Measurements from ENCODE around the gene SLCO3A1.
"Not testable (repeated sequence)": the region's sequence is repeated elsewhere in the genome, so short reads cannot be mapped to it uniquely, and the experiment has no call there.

SLCO3A1 gene

DNA sequence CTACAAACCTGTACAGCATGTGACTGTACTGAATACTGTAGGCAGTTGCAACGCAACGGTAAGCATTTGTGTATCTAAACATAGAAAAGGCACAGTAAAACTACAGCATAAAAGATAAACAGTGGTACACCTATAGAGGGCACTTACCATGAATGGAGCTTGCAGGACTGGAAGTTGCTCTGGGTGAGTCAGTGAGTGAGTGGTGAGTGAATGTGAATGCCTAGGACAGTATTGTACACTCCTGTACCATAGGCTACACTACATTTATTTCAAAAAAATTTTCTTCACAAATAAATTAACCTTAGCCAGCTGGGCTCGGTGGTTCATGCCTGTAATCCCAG, 206.4 kb downstream of the SLCO3A1 start:
- H3K9me3 ChIP-seq (ENCODE audit: insufficient read depth, low read depth, low read length); H3K27me3 ChIP-seq (ENCODE audit: insufficient read depth, low read length); H3K27ac ChIP-seq (ENCODE audit: low read depth, low read length); H3K4me1 ChIP-seq (ENCODE audit: insufficient read depth, low read length); H3K4me3 ChIP-seq (ENCODE audit: low read length); H3K9ac ChIP-seq (ENCODE audit: low read depth, low read length); H3K36me3 ChIP-seq (ENCODE audit: insufficient read depth, low read length): not testable (repeated sequence)
- 63% methylated on average over 3 of the region's 3 CpGs for WGBS

DNA sequence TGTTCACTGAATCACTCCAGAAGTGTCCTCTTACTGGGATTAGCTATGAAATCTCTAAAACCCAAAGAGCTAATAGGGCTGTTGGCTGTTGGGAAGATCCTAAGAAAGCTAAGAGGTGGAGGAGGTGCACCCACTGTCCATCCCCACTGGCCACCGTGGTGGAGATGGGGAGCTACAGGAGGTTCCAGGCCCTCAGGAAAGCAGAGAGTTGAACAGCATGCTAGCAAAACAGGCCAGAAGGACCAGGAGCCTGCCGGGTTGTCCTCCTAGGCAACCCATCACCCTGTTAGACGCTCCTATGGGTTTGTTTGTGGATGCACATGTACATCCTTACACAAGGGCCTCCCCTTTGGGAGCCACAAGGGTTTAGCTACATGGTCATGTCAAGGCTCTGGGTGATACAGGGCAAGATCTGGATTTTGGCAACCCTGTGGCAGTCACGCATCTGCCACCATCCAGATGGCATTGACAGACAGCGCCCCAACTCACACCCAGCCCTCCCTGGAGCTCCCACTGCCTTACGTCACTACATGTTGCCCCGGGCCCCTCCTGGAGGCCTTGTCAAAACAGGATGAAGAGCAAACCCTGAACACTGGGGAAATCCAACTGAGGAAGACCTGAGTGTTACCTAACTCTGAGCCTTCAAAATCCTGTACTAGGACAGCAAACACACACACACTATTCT, 208.1 kb downstream of the SLCO3A1 start:
- Histone ChIP-seq H3K27ac (ENCODE audit: low read depth, low read length) (no peak overlapping the region), H3K27me3 (ENCODE audit: insufficient read depth, low read length) (no peaks in the 10 kb centered on the region), H3K4me1 (ENCODE audit: insufficient read depth, low read length) (no peaks in the 10 kb centered on the region), H3K36me3 (ENCODE audit: insufficient read depth, low read length) (no peaks in the 10 kb centered on the region), H3K9me3 (ENCODE audit: insufficient read depth, low read depth, low read length) (no peaks in the 10 kb centered on the region), H3K4me3 (ENCODE audit: low read length) (no peak overlapping the region), H3K9ac (ENCODE audit: low read depth, low read length) (no peak overlapping the region)
- 93% methylated on average over 7 of the region's 7 CpGs for WGBS

DNA sequence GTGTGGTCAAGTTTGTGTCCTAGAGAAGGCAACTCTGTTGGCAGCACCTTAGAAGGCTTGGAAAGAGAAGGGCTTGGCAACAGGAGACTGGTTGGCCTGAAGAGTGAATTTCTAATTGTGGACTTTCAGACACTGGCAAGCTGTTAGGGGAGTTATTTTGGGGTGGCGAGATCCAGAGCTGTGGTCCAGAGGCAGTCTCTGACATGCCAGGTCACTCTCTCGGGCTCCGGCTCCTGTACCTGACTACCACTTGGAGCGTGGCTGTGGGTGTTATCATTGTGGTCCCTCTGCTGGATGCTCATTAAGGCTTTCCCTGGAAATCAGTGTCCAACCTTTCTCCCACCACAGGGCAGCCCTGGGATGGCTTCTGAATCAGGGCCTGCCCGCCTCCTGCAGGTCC, 209.0 kb downstream of the SLCO3A1 start:
- H3K27me3 ChIP-seq (ENCODE audit: insufficient read depth, low read length) = no peaks in the 10 kb centered on the region
- H3K27ac ChIP-seq (ENCODE audit: low read depth, low read length) = no peak overlapping the region
- no peaks in the 10 kb centered on the region for H3K36me3 ChIP-seq (ENCODE audit: insufficient read depth, low read length)
- no peaks in the 10 kb centered on the region for H3K4me1 ChIP-seq (ENCODE audit: insufficient read depth, low read length)
- H3K9me3 ChIP-seq (ENCODE audit: insufficient read depth, low read depth, low read length) = no peaks in the 10 kb centered on the region
- H3K9ac ChIP-seq (ENCODE audit: low read depth, low read length) = no peak overlapping the region
- H3K4me3 ChIP-seq (ENCODE audit: low read length) = no peak overlapping the region
- 98% methylated on average over 5 of the region's 5 CpGs for WGBS

DNA sequence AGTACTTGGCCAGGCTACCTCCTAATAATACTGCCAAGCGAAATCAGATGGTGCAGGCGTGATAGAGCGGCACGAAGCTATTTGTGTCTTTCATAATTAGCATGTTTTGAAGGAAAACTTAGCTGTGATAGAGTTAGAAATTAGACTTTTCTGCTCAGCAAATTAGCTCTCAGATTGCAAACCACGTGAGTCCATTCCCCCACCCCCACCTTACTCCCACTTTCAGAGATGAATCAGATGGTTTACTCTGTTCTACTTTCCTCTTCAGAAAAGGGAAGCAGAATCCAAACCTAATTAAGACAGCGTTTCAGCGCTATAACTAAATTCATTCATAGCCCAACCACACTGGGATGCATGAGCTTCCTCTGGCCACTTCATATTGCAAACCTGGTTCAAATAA, 214.6 kb downstream of the SLCO3A1 start:
- Histone ChIP-seq H3K27me3 (ENCODE audit: insufficient read depth, low read length) (no peaks in the 10 kb centered on the region), H3K9ac (ENCODE audit: low read depth, low read length) (no peak overlapping the region), H3K4me3 (ENCODE audit: low read length) (no peak overlapping the region), H3K27ac (ENCODE audit: low read depth, low read length) (no peak overlapping the region), H3K4me1 (ENCODE audit: insufficient read depth, low read length) (no peaks in the 10 kb centered on the region; the same call in 1 of the 2 replicates), H3K36me3 (ENCODE audit: insufficient read depth, low read length) (no peaks in the 10 kb centered on the region), H3K9me3 (ENCODE audit: insufficient read depth, low read depth, low read length) (no peaks in the 10 kb centered on the region)
- 94% methylated on average over 7 of the region's 7 CpGs for WGBS

DNA sequence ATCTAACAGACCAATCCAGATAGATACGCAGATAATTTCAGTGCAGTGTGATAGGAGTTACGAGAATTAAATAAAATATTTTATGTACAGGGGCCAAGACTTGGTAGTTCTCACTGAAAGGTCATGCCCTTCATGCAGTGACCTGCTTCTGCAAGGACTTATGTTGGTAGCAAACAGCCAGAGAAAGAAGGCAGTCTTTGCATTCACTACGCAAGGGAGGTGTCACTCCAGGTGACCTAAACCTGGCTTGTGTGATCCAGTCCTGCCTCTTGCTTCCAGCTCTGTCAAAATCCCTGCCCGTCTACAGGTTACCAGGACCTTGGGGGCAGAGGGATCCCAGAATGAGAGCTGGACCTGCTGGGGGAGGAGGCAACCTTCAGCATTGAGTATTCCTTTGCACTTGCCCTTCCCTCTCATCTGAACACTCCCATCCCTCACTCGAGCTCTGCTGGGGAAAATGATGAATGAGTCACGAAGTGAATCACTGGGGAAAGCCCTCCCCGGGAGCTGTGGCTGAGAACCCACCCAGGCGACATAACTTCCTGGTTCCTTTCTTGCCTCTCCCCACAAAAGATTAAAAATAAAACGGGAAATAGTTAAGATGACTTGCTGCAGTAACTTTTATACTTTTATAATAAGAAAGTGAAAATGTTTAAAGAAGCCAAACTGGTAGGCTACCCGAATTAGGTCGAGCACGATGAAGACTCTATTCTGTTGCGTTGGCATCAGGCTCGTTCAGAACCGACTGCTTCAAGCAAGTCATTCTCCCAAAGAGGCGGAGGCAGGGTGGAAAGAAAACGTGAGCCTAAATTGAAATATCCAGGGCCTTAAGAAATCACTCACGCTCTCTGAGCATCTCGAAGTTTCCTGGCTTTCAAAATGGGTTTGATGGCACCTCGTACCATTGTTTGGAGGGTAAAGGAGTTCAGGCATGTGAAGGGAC, 216.1 kb downstream of the SLCO3A1 start:
- H3K27ac ChIP-seq (ENCODE audit: low read depth, low read length) = no peak overlapping the region
- no peaks in the 10 kb centered on the region for H3K9me3 ChIP-seq (ENCODE audit: insufficient read depth, low read depth, low read length)
- no peaks in the 10 kb centered on the region; the same call in 1 of the 2 replicates for H3K4me1 ChIP-seq (ENCODE audit: insufficient read depth, low read length)
- no peaks in the 10 kb centered on the region for H3K27me3 ChIP-seq (ENCODE audit: insufficient read depth, low read length)
- H3K4me3 ChIP-seq (ENCODE audit: low read length) = no peak overlapping the region
- no peak overlapping the region for H3K9ac ChIP-seq (ENCODE audit: low read depth, low read length)
- 75% methylated on average over 18 of the region's 20 CpGs for WGBS
- no peaks in the 10 kb centered on the region for H3K36me3 ChIP-seq (ENCODE audit: insufficient read depth, low read length)

DNA sequence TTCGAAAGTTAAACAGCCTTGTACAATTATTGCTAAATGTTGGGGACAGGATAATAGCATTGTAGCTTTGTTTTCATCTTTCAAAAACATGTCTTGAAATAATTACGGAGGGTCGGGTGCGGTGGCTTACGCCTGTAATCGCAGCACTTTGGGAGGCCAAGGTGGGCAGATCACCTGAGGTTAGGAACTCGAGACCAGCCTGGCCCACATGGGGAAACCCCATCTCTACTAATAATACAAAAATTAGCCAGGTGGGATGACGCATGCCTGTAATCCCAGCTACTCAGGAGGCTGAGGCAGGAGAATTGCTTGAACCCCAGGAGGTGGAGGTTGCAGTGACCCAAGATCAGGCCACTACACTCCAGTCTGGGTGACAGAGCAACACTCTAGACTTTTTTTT, 216.7 kb downstream of the SLCO3A1 start:
- 94% methylated on average over 8 of the region's 8 CpGs for WGBS
- H3K27me3 ChIP-seq (ENCODE audit: insufficient read depth, low read length); H3K9ac ChIP-seq (ENCODE audit: low read depth, low read length); H3K4me3 ChIP-seq (ENCODE audit: low read length); H3K36me3 ChIP-seq (ENCODE audit: insufficient read depth, low read length); H3K9me3 ChIP-seq (ENCODE audit: insufficient read depth, low read depth, low read length); H3K27ac ChIP-seq (ENCODE audit: low read depth, low read length); H3K4me1 ChIP-seq (ENCODE audit: insufficient read depth, low read length): not testable (repeated sequence)

DNA sequence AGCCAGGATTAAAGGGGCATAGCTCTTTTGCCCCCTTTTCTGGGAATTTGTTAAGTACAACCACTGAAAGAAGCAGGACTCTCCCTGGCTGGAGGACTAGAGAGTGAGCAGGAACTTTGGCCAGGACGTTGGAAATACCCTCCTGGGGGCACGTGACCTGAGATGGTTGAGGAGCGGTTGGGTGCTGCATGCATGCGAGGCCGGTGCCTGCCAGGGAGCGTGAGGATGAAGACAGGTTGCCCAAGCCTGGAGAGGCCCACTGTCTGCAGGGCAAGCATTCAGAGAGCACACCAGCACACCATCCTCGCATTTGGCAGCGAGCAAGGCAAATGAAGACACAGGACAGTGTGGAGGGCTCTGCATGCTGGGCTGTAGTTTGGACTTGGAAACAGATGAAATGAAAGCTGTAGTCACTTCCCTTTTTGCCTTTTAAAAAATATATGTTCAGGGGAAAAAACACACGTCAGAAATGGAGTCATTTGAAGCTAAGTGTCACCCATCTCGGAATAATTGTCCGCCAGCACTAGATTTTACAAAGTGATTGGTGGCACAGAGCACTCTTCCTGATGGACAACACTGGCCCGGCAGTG, 217.6 kb downstream of the SLCO3A1 start:
- Histone ChIP-seq H3K27me3 (ENCODE audit: insufficient read depth, low read length) (no peaks in the 10 kb centered on the region), H3K36me3 (ENCODE audit: insufficient read depth, low read length) (no peaks in the 10 kb centered on the region), H3K9ac (ENCODE audit: low read depth, low read length) (no peak overlapping the region), H3K4me1 (ENCODE audit: insufficient read depth, low read length) (no peaks in the 10 kb centered on the region; the same call in 1 of the 2 replicates), H3K27ac (ENCODE audit: low read depth, low read length) (no peak overlapping the region), H3K9me3 (ENCODE audit: insufficient read depth, low read depth, low read length) (no peaks in the 10 kb centered on the region), H3K4me3 (ENCODE audit: low read length) (no peak overlapping the region)
- WGBS = 70% methylated on average over 12 of the region's 12 CpGs

DNA sequence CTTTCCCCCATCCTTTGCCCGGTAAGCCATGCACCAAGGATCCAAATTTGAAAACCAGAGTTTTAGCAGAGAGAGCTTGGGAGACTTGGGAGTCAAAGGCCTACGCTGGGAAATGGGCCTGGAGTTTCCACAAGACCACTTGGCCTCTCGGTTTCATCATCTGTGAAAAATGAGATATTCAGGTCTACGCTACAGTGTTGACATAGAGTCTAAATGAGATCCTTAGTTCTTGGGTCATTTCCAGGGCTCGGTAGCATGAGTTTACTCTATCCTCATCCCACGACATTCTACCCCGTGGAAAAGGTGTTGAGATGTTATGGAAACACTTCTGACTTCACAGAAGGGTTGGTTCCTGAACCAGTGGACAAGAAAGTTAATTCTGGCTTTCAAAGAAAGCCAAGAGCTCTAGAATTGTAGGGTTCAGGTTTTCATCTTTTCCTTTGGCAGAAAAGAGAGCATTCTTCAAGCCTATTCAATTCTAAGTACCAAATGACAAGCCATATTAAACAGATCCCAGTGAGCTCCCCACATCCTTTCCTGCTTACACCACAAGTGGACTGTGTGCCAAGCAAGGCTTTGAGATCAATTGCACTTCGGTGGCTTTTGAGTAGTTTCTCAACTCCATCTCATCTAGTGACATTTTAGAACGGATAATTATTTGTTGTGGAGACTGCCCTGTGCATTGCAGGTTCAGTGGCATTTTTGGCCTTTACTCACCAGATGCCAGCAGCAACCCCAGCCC, 219.7 kb downstream of the SLCO3A1 start:
- H3K9ac ChIP-seq (ENCODE audit: low read depth, low read length) = no peak overlapping the region
- H3K27me3 ChIP-seq (ENCODE audit: insufficient read depth, low read length) = no peaks in the 10 kb centered on the region
- H3K4me3 ChIP-seq (ENCODE audit: low read length) = no peak overlapping the region
- H3K9me3 ChIP-seq (ENCODE audit: insufficient read depth, low read depth, low read length) = no peaks in the 10 kb centered on the region
- no peak overlapping the region for H3K27ac ChIP-seq (ENCODE audit: low read depth, low read length)
- no peaks in the 10 kb centered on the region for H3K36me3 ChIP-seq (ENCODE audit: insufficient read depth, low read length)
- WGBS = 97% methylated on average over 9 of the region's 9 CpGs
- no peaks in the 10 kb centered on the region; the same call in 1 of the 2 replicates for H3K4me1 ChIP-seq (ENCODE audit: insufficient read depth, low read length)

DNA sequence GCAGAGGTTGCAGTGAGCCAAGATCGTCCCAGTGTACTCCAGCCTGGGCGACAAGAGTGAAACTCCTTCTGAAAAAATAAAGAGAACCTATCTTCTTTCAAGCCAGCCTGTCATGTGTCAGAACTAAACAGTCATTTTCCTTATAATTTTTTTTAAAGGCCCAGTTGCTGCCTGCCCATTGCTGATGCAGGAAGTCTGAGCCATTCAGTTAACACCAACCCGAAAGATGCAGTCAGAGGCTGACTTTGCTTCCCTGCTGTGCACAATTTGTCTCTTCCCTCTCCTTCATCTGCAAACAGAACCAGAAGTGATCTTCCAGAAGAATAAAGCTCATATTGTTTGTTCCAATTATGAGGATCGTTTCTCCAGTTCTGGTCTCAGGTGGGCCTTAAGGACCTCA, 220.6 kb downstream of the SLCO3A1 start:
- WGBS = 82% methylated on average over 4 of the region's 4 CpGs
- no peak overlapping the region for H3K27ac ChIP-seq (ENCODE audit: low read depth, low read length)
- H3K4me1 ChIP-seq (ENCODE audit: insufficient read depth, low read length) = no peaks in the 10 kb centered on the region; the same call in 1 of the 2 replicates
- H3K4me3 ChIP-seq (ENCODE audit: low read length) = no peak overlapping the region
- H3K9me3 ChIP-seq (ENCODE audit: insufficient read depth, low read depth, low read length) = no peaks in the 10 kb centered on the region
- H3K9ac ChIP-seq (ENCODE audit: low read depth, low read length) = no peak overlapping the region
- no peaks in the 10 kb centered on the region for H3K36me3 ChIP-seq (ENCODE audit: insufficient read depth, low read length)
- no peaks in the 10 kb centered on the region for H3K27me3 ChIP-seq (ENCODE audit: insufficient read depth, low read length)

DNA sequence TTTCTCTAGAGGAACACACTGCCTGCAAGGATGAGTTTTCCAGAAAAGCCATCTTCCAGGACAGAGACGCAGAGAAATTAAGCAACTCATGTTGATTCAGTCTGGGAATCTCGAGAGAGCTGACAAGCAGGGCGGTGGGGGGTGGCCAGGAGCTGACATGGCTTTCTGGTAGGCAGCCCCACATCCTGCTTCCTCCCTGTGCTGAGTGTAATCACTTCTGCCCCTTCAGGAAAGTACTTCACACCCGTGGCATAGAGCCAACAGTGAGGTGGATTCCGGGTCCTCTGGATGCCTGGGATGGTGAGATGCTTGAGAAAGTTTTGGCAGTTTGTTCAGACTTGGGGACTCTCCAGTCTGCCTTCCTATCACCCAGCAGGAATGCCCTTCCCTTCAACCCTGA, 221.1 kb downstream of the SLCO3A1 start:
- H3K27ac ChIP-seq (ENCODE audit: low read depth, low read length) = no peak overlapping the region
- no peaks in the 10 kb centered on the region for H3K27me3 ChIP-seq (ENCODE audit: insufficient read depth, low read length)
- H3K4me1 ChIP-seq (ENCODE audit: insufficient read depth, low read length) = no peaks in the 10 kb centered on the region; the same call in 1 of the 2 replicates
- no peak overlapping the region for H3K4me3 ChIP-seq (ENCODE audit: low read length)
- no peaks in the 10 kb centered on the region for H3K9me3 ChIP-seq (ENCODE audit: insufficient read depth, low read depth, low read length)
- H3K9ac ChIP-seq (ENCODE audit: low read depth, low read length) = no peak overlapping the region
- no peaks in the 10 kb centered on the region for H3K36me3 ChIP-seq (ENCODE audit: insufficient read depth, low read length)
- WGBS = 73% methylated on average over 4 of the region's 5 CpGs

DNA sequence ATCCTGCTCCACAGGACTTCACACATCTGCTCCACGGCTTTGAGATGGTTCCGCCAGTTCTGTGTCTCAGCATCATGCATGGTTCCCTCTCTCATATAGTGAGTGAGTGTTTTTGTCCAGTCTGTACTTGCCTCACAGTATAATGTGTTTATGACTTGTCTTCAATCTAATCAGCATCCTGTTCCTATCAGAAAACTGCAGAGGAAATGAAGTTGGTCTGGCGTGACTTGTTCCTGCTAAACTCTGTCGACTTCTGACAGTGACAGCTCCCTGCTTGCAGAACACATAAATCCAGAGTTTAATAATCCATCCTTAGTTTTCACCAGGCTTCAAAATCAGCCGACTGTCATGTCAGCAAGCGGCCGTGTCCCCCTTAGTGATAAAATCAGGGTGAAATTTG, 222.3 kb downstream of the SLCO3A1 start:
- no peak overlapping the region for H3K4me3 ChIP-seq (ENCODE audit: low read length)
- H3K9ac ChIP-seq (ENCODE audit: low read depth, low read length) = no peak overlapping the region
- WGBS = 92% methylated on average over 7 of the region's 7 CpGs
- H3K36me3 ChIP-seq (ENCODE audit: insufficient read depth, low read length) = no peaks in the 10 kb centered on the region
- no peaks in the 10 kb centered on the region for H3K9me3 ChIP-seq (ENCODE audit: insufficient read depth, low read depth, low read length)
- H3K27me3 ChIP-seq (ENCODE audit: insufficient read depth, low read length) = no peaks in the 10 kb centered on the region
- H3K4me1 ChIP-seq (ENCODE audit: insufficient read depth, low read length) = no peaks in the 10 kb centered on the region
- H3K27ac ChIP-seq (ENCODE audit: low read depth, low read length) = no peak overlapping the region
